ENCODE results near the gene ADAMTSL4.
"Not testable (repeated sequence)": the region's sequence is repeated elsewhere in the genome, so short reads cannot be mapped to it uniquely, and the experiment has no call there.

ADAMTSL4 gene

GRCh38 chr1:150598346-150598745 lies 49.1 kb downstream of the ADAMTSL4 start:
- not testable (repeated sequence) for H3K27me3 ChIP-seq (ENCODE audit: control insufficient read depth, insufficient read depth, low read length); H3K36me3 ChIP-seq (ENCODE audit: control insufficient read depth, insufficient read depth, low read length); H3K9me3 ChIP-seq (ENCODE audit: control insufficient read depth, insufficient read depth, low read length); H3K4me1 ChIP-seq (ENCODE audit: control insufficient read depth, insufficient read depth, low read length); H3K4me3 ChIP-seq (ENCODE audit: low read length); DNase-seq (ENCODE audit: low read depth, low spot score); H3K27ac ChIP-seq (ENCODE audit: low read length)
- no CpG with 5 or more reads among the region's 4 CpGs for WGBS (ENCODE audit: insufficient coverage, insufficient read length)

- no peaks in the 10 kb centered on the region for H3K9me3 ChIP-seq (ENCODE audit: control insufficient read depth, insufficient read depth, low read length)
- H3K36me3 ChIP-seq (ENCODE audit: control insufficient read depth, insufficient read depth, low read length): no peaks in the 10 kb centered on the region
- H3K27me3 ChIP-seq (ENCODE audit: control insufficient read depth, insufficient read depth, low read length): no peaks in the 10 kb centered on the region
- no peak for DNase-seq (ENCODE audit: low read depth, low spot score)
- H3K4me3 ChIP-seq (ENCODE audit: low read length): no peak overlapping the region
- no peak overlapping the region for H3K27ac ChIP-seq (ENCODE audit: low read length)
- peaks cover 2% of the 10 kb centered on the region; the same call in 1 of the 2 replicates for H3K4me1 ChIP-seq (ENCODE audit: control insufficient read depth, insufficient read depth, low read length)
Observed at GRCh38 chr1:150601540-150601939, 52.3 kb downstream of the ADAMTSL4 start.

- not testable (repeated sequence) for H3K36me3 ChIP-seq (ENCODE audit: control insufficient read depth, insufficient read depth, low read length); H3K4me3 ChIP-seq (ENCODE audit: low read length); H3K9me3 ChIP-seq (ENCODE audit: control insufficient read depth, insufficient read depth, low read length); H3K27me3 ChIP-seq (ENCODE audit: control insufficient read depth, insufficient read depth, low read length); DNase-seq (ENCODE audit: low read depth, low spot score); H3K27ac ChIP-seq (ENCODE audit: low read length); H3K4me1 ChIP-seq (ENCODE audit: control insufficient read depth, insufficient read depth, low read length)
- no CpG with 5 or more reads among the region's 12 CpGs for WGBS (ENCODE audit: insufficient coverage, insufficient read length)
Observed at GRCh38 chr1:150602372-150602771, 53.2 kb downstream of the ADAMTSL4 start.

- no peaks in the 10 kb centered on the region for H3K9me3 ChIP-seq (ENCODE audit: control insufficient read depth, insufficient read depth, low read length)
- H3K27ac ChIP-seq (ENCODE audit: low read length): no peak overlapping the region
- H3K4me1 ChIP-seq (ENCODE audit: control insufficient read depth, insufficient read depth, low read length): peaks cover 2% of the 10 kb centered on the region; the same call in 1 of the 2 replicates
- no CpG with 5 or more reads among the region's 3 CpGs for WGBS (ENCODE audit: insufficient coverage, insufficient read length)
- no peaks in the 10 kb centered on the region for H3K36me3 ChIP-seq (ENCODE audit: control insufficient read depth, insufficient read depth, low read length)
- no peaks in the 10 kb centered on the region for H3K27me3 ChIP-seq (ENCODE audit: control insufficient read depth, insufficient read depth, low read length)
- no peak for DNase-seq (ENCODE audit: low read depth, low spot score)
- no peak overlapping the region for H3K4me3 ChIP-seq (ENCODE audit: low read length)
Observed at GRCh38 chr1:150603711-150604110, 54.5 kb downstream of the ADAMTSL4 start.

- WGBS (ENCODE audit: insufficient coverage, insufficient read length): no CpG with 5 or more reads among the region's 2 CpGs
- DNase-seq (ENCODE audit: low read depth, low spot score): no peak
- H3K36me3 ChIP-seq (ENCODE audit: control insufficient read depth, insufficient read depth, low read length): no peaks in the 10 kb centered on the region
- no peaks in the 10 kb centered on the region for H3K9me3 ChIP-seq (ENCODE audit: control insufficient read depth, insufficient read depth, low read length)
- peaks cover 2% of the 10 kb centered on the region; the same call in 1 of the 2 replicates for H3K4me1 ChIP-seq (ENCODE audit: control insufficient read depth, insufficient read depth, low read length)
- H3K4me3 ChIP-seq (ENCODE audit: low read length): no peak overlapping the region
- H3K27me3 ChIP-seq (ENCODE audit: control insufficient read depth, insufficient read depth, low read length): no peaks in the 10 kb centered on the region
- H3K27ac ChIP-seq (ENCODE audit: low read length): no peak overlapping the region
Observed at GRCh38 chr1:150604226-150604588, 55.0 kb downstream of the ADAMTSL4 start.

GRCh38 chr1:150605451-150605731 lies 56.2 kb downstream of the ADAMTSL4 start:
- H3K27me3 ChIP-seq (ENCODE audit: control insufficient read depth, insufficient read depth, low read length); DNase-seq (ENCODE audit: low read depth, low spot score); H3K4me1 ChIP-seq (ENCODE audit: control insufficient read depth, insufficient read depth, low read length); H3K27ac ChIP-seq (ENCODE audit: low read length); H3K4me3 ChIP-seq (ENCODE audit: low read length); H3K36me3 ChIP-seq (ENCODE audit: control insufficient read depth, insufficient read depth, low read length); H3K9me3 ChIP-seq (ENCODE audit: control insufficient read depth, insufficient read depth, low read length): not testable (repeated sequence)
- WGBS (ENCODE audit: insufficient coverage, insufficient read length): no CpG with 5 or more reads among the region's 3 CpGs

- no CpG with 5 or more reads among the region's 7 CpGs for whole genome bisulfite sequencing (ENCODE audit: insufficient coverage, insufficient read length)
- H3K36me3 ChIP-seq (ENCODE audit: control insufficient read depth, insufficient read depth, low read length): peaks cover 2% of the 10 kb centered on the region; the same call in 1 of the 2 replicates
- no peak for DNase-seq (ENCODE audit: low read depth, low spot score)
Observed at GRCh38 chr1:150606463-150607142, 57.4 kb downstream of the ADAMTSL4 start.

GRCh38 chr1:150609732-150610131 lies 60.5 kb downstream of the ADAMTSL4 start:
- H3K27ac ChIP-seq (ENCODE audit: low read length): no peak overlapping the region
- H3K9me3 ChIP-seq (ENCODE audit: control insufficient read depth, insufficient read depth, low read length): no peaks in the 10 kb centered on the region
- DNase-seq (ENCODE audit: low read depth, low spot score): no peak
- H3K27me3 ChIP-seq (ENCODE audit: control insufficient read depth, insufficient read depth, low read length): no peaks in the 10 kb centered on the region
- peaks cover 2% of the 10 kb centered on the region; the same call in 1 of the 2 replicates for H3K36me3 ChIP-seq (ENCODE audit: control insufficient read depth, insufficient read depth, low read length)
- no CpG with 5 or more reads among the region's 2 CpGs for WGBS (ENCODE audit: insufficient coverage, insufficient read length)
- H3K4me1 ChIP-seq (ENCODE audit: control insufficient read depth, insufficient read depth, low read length): peaks cover 2% of the 10 kb centered on the region; the same call in 1 of the 2 replicates
- no peak overlapping the region for H3K4me3 ChIP-seq (ENCODE audit: low read length)

More at GRCh38 chr1:150606463-150607142, 57.4 kb downstream of the ADAMTSL4 start:
- Histone ChIP-seq H3K4me1 (ENCODE audit: control insufficient read depth, insufficient read depth, low read length) (peaks cover 4% of the 10 kb centered on the region; the same call in 1 of the 2 replicates), H3K27ac (ENCODE audit: low read length) (no peak overlapping the region), H3K4me3 (ENCODE audit: low read length) (no peak overlapping the region), H3K9me3 (ENCODE audit: control insufficient read depth, insufficient read depth, low read length) (no peaks in the 10 kb centered on the region), H3K27me3 (ENCODE audit: control insufficient read depth, insufficient read depth, low read length) (no peaks in the 10 kb centered on the region)

Measured in iPS DF 6.9 (cell line).